GM12874 (cell line): ENCODE results near the gene TBX2.

Experiments used
- TF ChIP-seq, protein P1 (sequence below): IDR thresholded peaks from 2 replicates; pipeline ENCODE4 v1.5.1; 2011; ENCODE audit warnings: low read depth, mild to moderate bottlenecking, control low read depth, low read length, moderate library complexity; ENCODE audit not compliant: insufficient read depth

TBX2 gene

GRCh38 chr17:61387511-61388305 lies 11.9 kb upstream of the TBX2 start:
- TF ChIP-seq, protein P1, sequence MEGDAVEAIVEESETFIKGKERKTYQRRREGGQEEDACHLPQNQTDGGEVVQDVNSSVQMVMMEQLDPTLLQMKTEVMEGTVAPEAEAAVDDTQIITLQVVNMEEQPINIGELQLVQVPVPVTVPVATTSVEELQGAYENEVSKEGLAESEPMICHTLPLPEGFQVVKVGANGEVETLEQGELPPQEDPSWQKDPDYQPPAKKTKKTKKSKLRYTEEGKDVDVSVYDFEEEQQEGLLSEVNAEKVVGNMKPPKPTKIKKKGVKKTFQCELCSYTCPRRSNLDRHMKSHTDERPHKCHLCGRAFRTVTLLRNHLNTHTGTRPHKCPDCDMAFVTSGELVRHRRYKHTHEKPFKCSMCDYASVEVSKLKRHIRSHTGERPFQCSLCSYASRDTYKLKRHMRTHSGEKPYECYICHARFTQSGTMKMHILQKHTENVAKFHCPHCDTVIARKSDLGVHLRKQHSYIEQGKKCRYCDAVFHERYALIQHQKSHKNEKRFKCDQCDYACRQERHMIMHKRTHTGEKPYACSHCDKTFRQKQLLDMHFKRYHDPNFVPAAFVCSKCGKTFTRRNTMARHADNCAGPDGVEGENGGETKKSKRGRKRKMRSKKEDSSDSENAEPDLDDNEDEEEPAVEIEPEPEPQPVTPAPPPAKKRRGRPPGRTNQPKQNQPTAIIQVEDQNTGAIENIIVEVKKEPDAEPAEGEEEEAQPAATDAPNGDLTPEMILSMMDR = no peak

DNA sequence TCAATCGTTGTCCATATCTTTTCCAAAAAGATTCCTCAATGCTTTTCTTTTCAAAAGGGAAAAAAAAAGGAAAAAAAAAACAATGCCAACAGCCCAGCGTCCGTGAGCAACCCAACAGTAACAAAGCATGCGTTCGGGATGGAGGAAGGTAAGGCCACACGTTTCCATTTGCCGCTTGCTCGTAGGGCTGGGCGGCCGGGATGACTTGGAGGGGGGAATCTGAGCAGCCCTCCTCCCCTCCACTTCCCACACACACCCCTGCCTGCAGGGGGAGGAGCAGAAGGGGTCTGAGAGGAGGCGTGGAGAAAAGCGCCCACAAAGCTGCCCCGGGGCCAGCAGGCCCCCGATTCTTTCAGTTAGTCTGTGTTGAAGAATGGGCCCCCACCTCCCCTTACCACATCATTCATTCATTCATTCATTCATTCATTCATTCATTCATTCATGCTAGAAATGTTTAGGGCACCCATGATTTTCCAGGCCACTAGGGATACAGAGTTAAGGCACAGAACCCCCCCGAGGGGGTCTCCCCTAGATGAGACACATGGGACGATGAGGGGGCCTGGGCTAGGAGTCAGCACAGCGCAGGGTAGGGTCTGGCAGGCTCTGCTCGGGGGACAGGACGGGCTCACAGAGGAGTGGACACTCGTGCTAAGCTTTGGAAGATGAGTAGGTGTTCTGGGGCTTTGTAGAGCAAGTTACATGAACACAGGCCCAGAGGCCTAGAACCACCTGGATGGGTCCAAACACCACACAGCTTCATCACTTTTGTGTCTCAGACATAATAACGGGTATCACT lies 10.9 kb upstream of the TBX2 start:
- TF ChIP-seq, protein P1 = no peak

GRCh38 chr17:61389670-61390478 lies 9.8 kb upstream of the TBX2 start:
- TF ChIP-seq, protein P1 = peak; percentile 93

DNA sequence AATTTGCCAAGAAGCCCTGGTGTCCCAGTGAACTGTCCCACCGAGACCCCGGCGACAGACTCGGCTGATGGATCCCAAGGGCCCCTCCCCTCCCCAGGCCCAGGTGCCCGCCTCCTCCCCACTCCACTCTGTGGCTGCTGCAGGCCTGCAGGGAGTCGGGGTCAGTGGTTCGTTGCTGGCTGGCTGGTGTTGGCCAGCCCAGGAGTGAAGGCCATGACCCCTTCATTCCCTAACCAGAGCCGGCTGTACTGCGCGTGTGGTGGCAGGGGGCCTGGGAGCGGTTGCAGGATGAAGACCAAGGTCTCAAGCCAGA lies 9.2 kb upstream of the TBX2 start:
- TF ChIP-seq, protein P1 = no peak

- TF ChIP-seq, protein P1 = no peak
These were observed 7.9 kb upstream of the TBX2 start for GRCh38 chr17:61391595-61392291.

DNA sequence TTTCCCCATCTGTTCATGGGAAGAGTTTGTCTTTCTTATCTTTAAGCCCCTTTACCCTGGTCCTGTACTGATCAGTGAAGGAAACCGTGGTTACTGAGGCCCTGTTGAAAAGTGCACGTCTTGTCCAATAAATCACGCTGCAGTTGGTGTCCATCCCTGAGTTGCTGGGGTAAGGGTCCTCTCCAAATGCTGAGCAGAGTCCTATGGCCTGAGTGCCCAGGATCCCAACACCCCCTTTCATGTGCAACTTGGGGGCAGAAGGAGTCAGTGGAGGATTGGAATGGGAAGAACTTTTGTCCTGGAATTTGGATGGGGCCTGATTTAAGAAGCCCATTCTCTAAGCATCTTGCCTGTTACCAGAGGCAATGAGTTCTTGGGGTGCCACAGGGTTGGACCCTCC lies 7.0 kb upstream of the TBX2 start:
- TF ChIP-seq, protein P1 = no peak

DNA sequence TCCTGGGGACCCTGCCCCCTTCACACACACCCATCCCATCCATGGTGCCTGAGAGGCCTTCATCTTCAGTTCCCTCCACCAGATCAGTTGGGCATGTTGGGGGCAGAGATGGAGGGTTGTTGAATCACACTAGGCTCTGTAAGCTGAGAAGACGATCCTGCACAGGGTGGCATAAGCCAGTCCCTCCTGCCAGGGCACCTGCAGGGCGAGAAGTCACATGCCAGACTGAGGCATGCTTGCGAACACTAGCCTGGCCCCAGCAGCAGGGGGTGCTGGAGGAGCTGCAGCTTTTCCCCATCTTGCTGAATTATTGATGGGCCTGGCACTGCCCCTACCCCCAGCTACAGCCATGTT lies 6.1 kb upstream of the TBX2 start:
- TF ChIP-seq, protein P1 = peak; percentile 52
